MCF 10A (cell line): Measurements from ENCODE around the gene LATS2. TPM values are rescaled to one million over a fixed set of nuclear protein-coding genes. Genes with fewer than 3 reads are reported as not detected.
A peak's percentile ranks its signal among the peaks of the same experiment; 100 is the strongest.

Source experiments
- Bru-seq: library from RNA; stranded (reverse); fragments of 400-500 nt; gene quantifications from one replicate; lab custom pipeline; 2021; lab: Mats Ljungman, UMichigan
- BruChase-seq, 2 experiments: library from RNA; stranded (reverse); fragments of 400-500 nt; gene quantifications; one replicate each; lab custom pipeline; 2021; lab: Mats Ljungman, UMichigan
- BruUV-seq: library from RNA; stranded (reverse); fragments of 400-500 nt; replicated peaks from 2 replicates; lab custom pipeline; 2021; lab: Mats Ljungman, UMichigan
- CTCF ChIA-PET: fragments of 300-600 bp; sonication (Branson Sonifier 250); formaldehyde crosslinking; extraction: SDS; loops from one replicate; lab custom pipeline; 2021; ENCODE audit warnings: antibody characterized with exemption, inconsistent platforms; lab: Yijun Ruan, JAX
- POLR2A ChIA-PET: fragments of 300-600, 350-650 bp; sonication (Branson Sonifier 250); formaldehyde crosslinking; extraction: SDS; loops from one replicate; lab custom pipeline; 2020; ENCODE audit warnings: antibody characterized with exemption, inconsistent platforms; lab: Yijun Ruan, JAX
- DNase-seq: peaks from one replicate; pipeline ENCODE4 v3.0.0-alpha.2; 2018; ENCODE audit not compliant: unreplicated experiment
- H3K27ac Mint-ChIP-seq: one replicate; pipeline ENCODE4 v1.8.0; 2022; ENCODE audit warnings: mild to moderate bottlenecking, low read depth, mixed read lengths; ENCODE audit not compliant: unreplicated experiment
- H3K27me3 Mint-ChIP-seq: one replicate; pipeline ENCODE4 v1.8.0; 2022; ENCODE audit warnings: mixed read lengths; ENCODE audit not compliant: insufficient read depth, unreplicated experiment
- H3K36me3 Mint-ChIP-seq: one replicate; pipeline ENCODE4 v1.8.0; 2022; ENCODE audit warnings: mild to moderate bottlenecking, moderate library complexity, mixed read lengths; ENCODE audit not compliant: insufficient read depth, unreplicated experiment
- H3K4me1 Mint-ChIP-seq: one replicate; pipeline ENCODE4 v1.8.0; 2022; ENCODE audit warnings: mixed read lengths; ENCODE audit not compliant: insufficient read depth, unreplicated experiment
- H3K4me3 Mint-ChIP-seq: one replicate; pipeline ENCODE4 v1.8.0; 2022; ENCODE audit warnings: mild to moderate bottlenecking, moderate library complexity, mixed read lengths; ENCODE audit not compliant: unreplicated experiment
- H3K9me3 Mint-ChIP-seq: one replicate; pipeline ENCODE4 v1.8.0; 2022; ENCODE audit warnings: mixed read lengths; ENCODE audit not compliant: unreplicated experiment
- CTCF ChIP-seq: fragments of 200-600 bp; IDR thresholded peaks from one replicate; pipeline ENCODE4 v1.8.0; 2022; ENCODE audit warnings: antibody characterized with exemption, mild to moderate bottlenecking; ENCODE audit not compliant: unreplicated experiment
- intact Hi-C: fragments of 100-400 bp; cut with micrococcal nuclease; formaldehyde crosslinking; loops from 2 replicates; pipeline ENCODE4 v1.14.1; 2022
- long read RNA-seq: library from polyadenylated mRNA; stranded (forward); transcript quantifications from one replicate; pipeline ENCODE4 v2.0.0, GENCODE V29; 2022
- total RNA-seq: library from RNA; stranded (reverse); gene quantifications from 2 replicates; pipeline ENCODE4 v1.2.3, GENCODE V29; 2022

LATS2 gene
- 28.7 and 32.3 TPM in 2 replicates for total RNA-seq
- Bru-seq, nascent RNA = percentile 84 among the genes with signal in this experiment
- percentile 73 among the genes with signal in this experiment for BruChase-seq, experiment 1, labeled RNA remaining after a 6-hour chase
- percentile 81 among the genes with signal in this experiment for BruChase-seq, experiment 2, labeled RNA remaining after a 2-hour chase
- long read RNA-seq, full-length matches to known transcripts = 4 of 19 reads
- long read RNA-seq, partial matches to known transcripts = 3 of 19 reads
- long read RNA-seq, other reads (novel, unspliced or antisense) = 12 of 19 reads

- POLR2A ChIA-PET = interaction anchor here (0.7 to 3.6 kb wide), 11 partner anchors 9 to 376 kb away, joined by 3 to 22 read pairs (median 3); partner anchors contain the start of genes MRPL57 and SKA3
These were observed at the start of gene LATS2 for GRCh38 chr13:21061029-21061763. Gene LATS2, minus strand, starts transcription at chr13:21061586. Its CDS starts 15,560 bp downstream, at chr13:21046026.

GRCh38 chr13:21109168-21109567, 47.8 kb upstream of the LATS2 start:
- Mint-ChIP-seq H3K9me3 (no peaks in the 10 kb centered on the region), H3K4me3 (no peak overlapping the region), H3K4me1 (peaks cover 6% of the 10 kb centered on the region), H3K36me3 (no peaks in the 10 kb centered on the region), H3K27ac (no peak overlapping the region), H3K27me3 (no peaks in the 10 kb centered on the region)
- DNase-seq = no peak
- no peak for TF ChIP-seq CTCF
- intact Hi-C loops = no loop called here
- BruUV-seq = no TSS peak
- CTCF ChIA-PET = interaction anchor here (0.6 to 1.2 kb wide), 5 partner anchors 62 to 1693 kb away, joined by 3 to 5 read pairs (median 3); no protein-coding TSS in a partner anchor
- POLR2A ChIA-PET = interaction anchor here (0.6 to 1.5 kb wide), 2 partner anchors 26 to 130 kb away, joined by 3 read pairs; no protein-coding TSS in a partner anchor

More at GRCh38 chr13:21061029-21061763, at the start of gene LATS2:
- CTCF ChIA-PET = interaction anchor here (0.6 to 2.0 kb wide), 3 partner anchors 21 to 118 kb away, joined by 4 to 6 read pairs (median 4); no protein-coding TSS in a partner anchor
- Mint-ChIP-seq H3K4me1 (peaks cover 18% of the 10 kb centered on the region), H3K27me3 (no peaks in the 10 kb centered on the region), H3K4me3 (peak within 1 kb of the TSS; percentile 73), H3K9me3 (no peaks in the 10 kb centered on the region), H3K27ac (peak within 1 kb of the TSS; percentile 86), H3K36me3 (no peaks in the 10 kb centered on the region)
- intact Hi-C loops = loop anchor here (1.0 kb wide), 1 partner anchor 118 kb away; no protein-coding TSS in a partner anchor
- TF ChIP-seq CTCF = no peak
- BruUV-seq = TSS peak; percentile 14
- DNase-seq = peak; percentile 90

GRCh38 chr13:21106089-21106488, 44.7 kb upstream of the LATS2 start:
- no TSS peak for BruUV-seq

More at GRCh38 chr13:21106089-21106488, 44.7 kb upstream of the LATS2 start:
- no peaks in the 10 kb centered on the region for H3K36me3 Mint-ChIP-seq
- H3K27ac Mint-ChIP-seq = peak overlapping the region; percentile 31
- H3K4me3 Mint-ChIP-seq = no peak overlapping the region
- peaks cover 6% of the 10 kb centered on the region for H3K4me1 Mint-ChIP-seq
- CTCF ChIA-PET = interaction anchor here (0.5 to 1.0 kb wide), 4 partner anchors 10 to 192 kb away, joined by 3 to 4 read pairs (median 3); no protein-coding TSS in a partner anchor
- intact Hi-C loops = no loop called here
- H3K27me3 Mint-ChIP-seq = no peaks in the 10 kb centered on the region
- DNase-seq = no peak
- no peaks in the 10 kb centered on the region for H3K9me3 Mint-ChIP-seq
- TF ChIP-seq CTCF = no peak
- POLR2A ChIA-PET = no interaction called here
